AG04450 (cell line): ENCODE data around the gene ZDHHC12. TPM values are rescaled to one million over a fixed set of nuclear protein-coding genes. Genes with fewer than 3 reads are reported as not detected.

Experiments
- CTCF ChIA-PET: fragments of 300-600, 350-600 bp; formaldehyde crosslinking; extraction: SDS; loops from one replicate; lab custom pipeline; 2022; ENCODE audit warnings: antibody characterized with exemption, inconsistent platforms; lab: Charles Lee
- POLR2A ChIA-PET: fragments of 350-600 bp; formaldehyde crosslinking; extraction: SDS; loops from one replicate; lab custom pipeline; 2021; ENCODE audit warnings: antibody characterized with exemption, inconsistent platforms; lab: Yijun Ruan, JAX
- DNase-seq: peaks from one replicate; pipeline ENCODE4 v3.0.0-alpha.2; 2011; ENCODE audit warnings: low read depth, low spot score
- H3K27ac ChIP-seq: one replicate; pipeline ENCODE4 v1.5.1; 2012; ENCODE audit warnings: low read depth, low read length, control low read depth
- H3K27me3 ChIP-seq: one replicate; pipeline ENCODE4 v1.6.0; 2012; ENCODE audit warnings: low read length; ENCODE audit not compliant: control insufficient read depth, insufficient read depth
- H3K4me3 ChIP-seq: 2 replicates; pipeline ENCODE4 v1.5.1; 2011; ENCODE audit warnings: mild to moderate bottlenecking, low read depth, low read length, control low read depth
- H3K9me3 ChIP-seq: 2 replicates; pipeline ENCODE4 v1.5.1; 2012; ENCODE audit warnings: low read length; ENCODE audit not compliant: control insufficient read depth, insufficient read depth
- polyA plus RNA-seq: library from polyadenylated mRNA; depleted of rRNA; stranded (reverse); fragments of >200 nt; gene quantifications from 2 replicates; pipeline ENCODE4 v1.2.3, GENCODE V29; 2011
- TF ChIP-seq, protein P1 (sequence below): IDR thresholded peaks from 2 replicates; pipeline ENCODE4 v1.5.1; 2011; ENCODE audit warnings: low read depth, low read length, control low read depth, inconsistent platforms

ZDHHC12 gene
- polyA plus RNA-seq, 1 experiment: 23.2 TPM

DNA sequence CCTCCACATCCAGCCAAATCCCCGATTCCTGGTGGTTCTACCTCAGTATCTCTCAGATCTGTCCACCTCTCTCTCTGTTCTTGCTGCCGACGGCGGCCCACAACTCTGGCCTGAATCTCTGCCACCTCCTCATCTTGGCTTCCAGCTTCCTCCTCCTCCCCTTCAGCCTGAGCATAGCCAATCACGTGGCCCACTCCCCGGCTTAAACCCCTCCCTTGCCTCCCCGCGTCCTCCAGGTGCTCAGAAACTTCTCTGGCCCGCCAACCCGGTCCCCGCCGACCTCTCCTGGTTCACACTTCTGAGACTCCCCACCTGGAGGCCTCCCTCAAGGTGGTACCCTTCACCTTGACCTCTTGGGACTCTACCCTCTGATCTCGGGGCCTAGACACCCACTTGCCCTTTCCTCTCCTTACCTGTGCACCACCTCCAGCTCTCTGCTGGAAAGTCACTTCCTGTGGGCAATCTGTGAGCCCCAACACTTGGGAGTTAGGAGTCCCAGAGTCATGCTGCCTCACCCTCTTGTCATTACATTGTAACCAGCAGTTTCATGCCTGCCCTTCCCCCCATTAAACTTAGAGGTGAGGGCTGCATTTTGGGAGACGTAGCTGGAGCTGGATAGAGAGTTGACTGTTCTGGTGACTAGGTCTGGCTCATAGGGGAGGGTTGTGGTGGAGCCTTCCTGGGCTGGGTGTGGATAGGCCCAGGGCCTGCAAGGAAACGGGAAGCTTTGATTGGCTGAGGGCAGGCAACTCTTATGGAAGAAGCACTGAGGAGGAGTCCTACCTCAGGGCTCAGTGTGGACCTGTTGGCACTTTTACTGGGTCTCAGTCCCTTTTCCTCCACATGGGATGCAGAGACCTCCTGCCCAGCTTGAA, 39.4 kb downstream of the ZDHHC12 start:
- no peak for DNase-seq
- CTCF ChIA-PET: interaction anchor here (1.4 kb wide), 1 partner anchor 17 kb away, joined by 3 read pairs; the partner anchor contains the start of gene PKN3
- Histone ChIP-seq H3K27ac (peak overlapping the region; percentile 77), H3K9me3 (no peaks in the 10 kb centered on the region; the same call in 1 of the 2 replicates), H3K27me3 (no peaks in the 10 kb centered on the region), H3K4me3 (peak overlapping the region; percentile 80)
- POLR2A ChIA-PET: interaction anchor here (0.7 to 1.5 kb wide), 4 partner anchors 16 to 132 kb away, joined by 3 to 5 read pairs (median 4); partner anchors contain the start of gene SPTAN1
- TF ChIP-seq, protein P1, sequence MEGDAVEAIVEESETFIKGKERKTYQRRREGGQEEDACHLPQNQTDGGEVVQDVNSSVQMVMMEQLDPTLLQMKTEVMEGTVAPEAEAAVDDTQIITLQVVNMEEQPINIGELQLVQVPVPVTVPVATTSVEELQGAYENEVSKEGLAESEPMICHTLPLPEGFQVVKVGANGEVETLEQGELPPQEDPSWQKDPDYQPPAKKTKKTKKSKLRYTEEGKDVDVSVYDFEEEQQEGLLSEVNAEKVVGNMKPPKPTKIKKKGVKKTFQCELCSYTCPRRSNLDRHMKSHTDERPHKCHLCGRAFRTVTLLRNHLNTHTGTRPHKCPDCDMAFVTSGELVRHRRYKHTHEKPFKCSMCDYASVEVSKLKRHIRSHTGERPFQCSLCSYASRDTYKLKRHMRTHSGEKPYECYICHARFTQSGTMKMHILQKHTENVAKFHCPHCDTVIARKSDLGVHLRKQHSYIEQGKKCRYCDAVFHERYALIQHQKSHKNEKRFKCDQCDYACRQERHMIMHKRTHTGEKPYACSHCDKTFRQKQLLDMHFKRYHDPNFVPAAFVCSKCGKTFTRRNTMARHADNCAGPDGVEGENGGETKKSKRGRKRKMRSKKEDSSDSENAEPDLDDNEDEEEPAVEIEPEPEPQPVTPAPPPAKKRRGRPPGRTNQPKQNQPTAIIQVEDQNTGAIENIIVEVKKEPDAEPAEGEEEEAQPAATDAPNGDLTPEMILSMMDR: no peak

DNA sequence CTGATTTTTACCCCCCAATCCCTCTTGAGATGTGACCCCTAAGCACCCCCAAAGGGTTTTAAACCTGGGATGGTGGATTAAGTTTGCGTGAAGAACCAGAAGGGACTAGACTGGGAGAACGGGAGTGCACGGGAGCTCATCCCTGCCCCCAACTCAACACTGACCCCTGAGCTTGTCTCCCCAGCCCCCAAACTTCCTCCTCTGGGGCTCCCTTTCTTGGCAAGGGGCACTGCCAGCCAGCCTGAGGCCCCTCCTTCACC, 39.9 kb downstream of the ZDHHC12 start:
- ChIA-PET POLR2A (interaction anchor here (0.7 to 1.5 kb wide), 3 partner anchors 17 to 132 kb away, joined by 3 to 5 read pairs (median 4); partner anchors contain the start of gene SPTAN1), CTCF (interaction anchor here (1.4 kb wide), 1 partner anchor 18 kb away, joined by 3 read pairs; the partner anchor contains the start of gene PKN3)
- H3K9me3 ChIP-seq: no peaks in the 10 kb centered on the region; the same call in 1 of the 2 replicates
- no peak for DNase-seq
- peak overlapping the region; percentile 77 for H3K27ac ChIP-seq
- no peaks in the 10 kb centered on the region for H3K27me3 ChIP-seq
- TF ChIP-seq, protein P1: no peak
- H3K4me3 ChIP-seq: peak overlapping the region; percentile 80

DNA sequence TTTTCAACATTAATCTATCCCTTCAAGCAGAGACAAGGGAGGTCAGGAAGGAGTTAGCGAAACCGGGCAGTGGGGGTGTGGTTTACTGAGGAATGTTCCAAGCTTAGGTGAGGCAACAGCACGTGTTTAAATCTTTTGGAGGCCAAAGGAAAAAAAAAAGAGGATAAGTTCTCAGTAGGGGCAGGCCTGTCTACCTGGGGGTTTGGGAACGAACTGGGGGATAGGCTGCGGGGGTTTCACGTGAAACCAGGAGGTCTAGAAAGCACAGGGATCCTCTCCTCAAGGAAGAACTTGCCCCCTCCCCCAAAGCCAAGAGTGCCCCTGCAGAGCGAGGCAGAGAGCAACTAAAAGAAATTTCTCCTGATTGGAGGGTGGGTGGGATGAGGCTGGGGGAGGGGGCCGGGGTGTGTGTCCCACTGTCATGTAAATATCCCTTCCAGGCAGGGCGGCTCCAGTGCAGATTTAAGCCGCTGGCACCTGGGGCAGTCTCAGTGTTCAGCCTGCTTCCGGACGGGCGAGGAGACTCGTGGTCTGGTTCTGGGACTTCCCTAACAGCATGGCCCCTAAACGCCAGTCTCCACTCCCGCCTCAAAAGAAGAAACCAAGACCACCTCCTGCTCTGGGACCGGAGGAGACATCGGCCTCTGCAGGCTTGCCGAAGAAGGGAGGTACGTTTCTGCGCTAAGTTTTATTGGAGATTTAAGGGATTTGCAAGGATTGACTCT, 40.4 kb downstream of the ZDHHC12 start:
- peak overlapping the region; percentile 80 for H3K4me3 ChIP-seq
- H3K27me3 ChIP-seq: no peaks in the 10 kb centered on the region
- peak overlapping the region; percentile 77 for H3K27ac ChIP-seq
- no peak for DNase-seq
- ChIA-PET CTCF (interaction anchor here (1.0 to 1.4 kb wide), 2 partner anchors 18 to 19 kb away, joined by 3 to 4 read pairs; partner anchors contain the start of gene PKN3), POLR2A (interaction anchor here (0.6 to 1.5 kb wide), 4 partner anchors 23 to 295 kb away, joined by 3 to 6 read pairs (median 4); partner anchors contain the start of gene SPTAN1)
- TF ChIP-seq, protein P1: no peak
- no peaks in the 10 kb centered on the region; the same call in 1 of the 2 replicates for H3K9me3 ChIP-seq

DNA sequence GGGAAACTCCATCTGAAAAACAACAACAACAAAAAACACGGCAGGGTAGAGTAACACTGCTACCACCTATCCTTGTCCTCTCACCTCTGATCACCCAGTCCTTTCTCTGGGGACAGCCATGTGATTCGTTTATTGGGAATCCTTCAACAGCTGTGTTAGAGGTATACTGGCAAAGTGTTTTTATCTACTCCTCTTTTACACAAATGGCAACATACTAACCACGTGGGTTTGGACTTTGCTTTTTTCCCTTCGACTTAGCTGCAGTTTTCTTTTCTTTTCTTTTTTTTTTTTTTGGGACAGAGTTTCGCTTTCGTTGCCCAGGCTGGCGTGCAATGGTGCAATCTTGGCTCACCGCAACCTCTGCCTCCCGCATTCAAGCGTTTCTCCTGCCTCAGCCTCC, 46.1 kb downstream of the ZDHHC12 start:
- Histone ChIP-seq H3K4me3 (no peak overlapping the region), H3K27ac (no peak overlapping the region), H3K27me3 (no peaks in the 10 kb centered on the region), H3K9me3 (no peaks in the 10 kb centered on the region)
- TF ChIP-seq, protein P1: no peak
- no peak for DNase-seq
- ChIA-PET POLR2A (no interaction called here), CTCF (interaction anchor here (1.0 kb wide), 1 partner anchor 32 kb away, joined by 4 read pairs; no protein-coding TSS in a partner anchor)
